ENCODE measurements around the gene SLC39A11. TPM values are rescaled to one million over a fixed set of nuclear protein-coding genes. Genes with fewer than 3 reads are reported as not detected.
A peak's percentile ranks its signal among the peaks of the same experiment; 100 is the strongest.

Gene SLC39A11
- total RNA-seq, 1 donor from 2014 or later = 5.5 TPM

DNA sequence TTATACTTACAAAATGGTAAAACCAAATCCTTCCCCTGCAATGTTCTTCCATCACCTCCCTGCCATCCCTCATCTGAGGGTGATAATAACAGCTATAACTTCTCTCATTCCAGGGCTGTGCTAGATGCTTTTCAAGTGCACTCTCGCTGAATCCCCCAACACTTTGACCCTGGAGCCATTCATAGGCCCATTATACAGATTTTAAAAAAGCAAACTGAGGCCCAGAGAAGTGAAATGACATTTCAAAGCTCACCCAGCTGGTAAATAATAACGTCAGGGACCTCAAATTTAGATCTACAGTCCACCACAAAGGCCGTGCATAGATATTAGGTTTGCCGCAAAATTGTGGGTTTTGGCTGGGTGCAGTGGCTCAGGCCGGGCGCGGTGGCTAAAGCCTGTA is 378.8 kb downstream of the SLC39A11 start:
- H3K9ac ChIP-seq = no peak overlapping the region
- DNase-seq (ENCODE audit: low spot score) = no peak
- no peaks in the 10 kb centered on the region for H3K4me1 ChIP-seq
- no peaks in the 10 kb centered on the region for H3K27me3 ChIP-seq
- Mint-ChIP-seq H3K4me1 (peaks cover 7% of the 10 kb centered on the region), H3K27ac (no peak overlapping the region), H3K4me3 (no peak overlapping the region), H3K9me3 (peaks cover 5% of the 10 kb centered on the region), H3K27me3 (ENCODE audit: insufficient read depth, low read depth) (no peaks in the 10 kb centered on the region), H3K36me3 (no peaks in the 10 kb centered on the region)
- H2AFZ ChIP-seq (replicated peaks) = no peak overlapping the region
- H3K36me3 ChIP-seq = no peaks in the 10 kb centered on the region
- TF ChIP-seq CTCF (IDR thresholded peaks at IDR 0.05) (no peak), EZH2 (IDR thresholded peaks at IDR 0.05) (no peak), EZH2phosphoT487 (IDR thresholded peaks at IDR 0.05) (no peak)
- H3K79me2 ChIP-seq (ENCODE audit: low read depth) = no peaks in the 10 kb centered on the region
- H3K4me2 ChIP-seq = no peak overlapping the region
- H3K9me3 ChIP-seq (ENCODE audit: low read depth) = no peaks in the 10 kb centered on the region
- no peak overlapping the region for H3K4me3 ChIP-seq
- H3K27ac ChIP-seq = no peak overlapping the region
- H4K20me1 ChIP-seq (ENCODE audit: low read depth) = no peaks in the 10 kb centered on the region
- H3F3A ChIP-seq (ENCODE audit: low read depth) = peaks cover 6% of the 10 kb centered on the region

- H3K36me3 Mint-ChIP-seq = no peaks in the 10 kb centered on the region
- DNase-seq (ENCODE audit: low spot score) = peak; percentile 21
- no peaks in the 10 kb centered on the region for H3K36me3 ChIP-seq
- H3K27me3 ChIP-seq = no peaks in the 10 kb centered on the region
- H3K4me2 ChIP-seq = no peak overlapping the region
- no peak overlapping the region for H3K27ac Mint-ChIP-seq
- no peak overlapping the region for H3K9ac ChIP-seq
- no peak for TF ChIP-seq EZH2 (IDR thresholded peaks at IDR 0.05)
- no peak for TF ChIP-seq EZH2phosphoT487 (IDR thresholded peaks at IDR 0.05)
- no peak for TF ChIP-seq CTCF (IDR thresholded peaks at IDR 0.05)
- H3K4me3 ChIP-seq = no peak overlapping the region
- H3K4me1 ChIP-seq = no peaks in the 10 kb centered on the region
- peaks cover 6% of the 10 kb centered on the region for H3F3A ChIP-seq (ENCODE audit: low read depth)
- H3K9me3 Mint-ChIP-seq = peaks cover 5% of the 10 kb centered on the region
- no peaks in the 10 kb centered on the region for H4K20me1 ChIP-seq (ENCODE audit: low read depth)
- no peak overlapping the region for H2AFZ ChIP-seq (replicated peaks)
- no peaks in the 10 kb centered on the region for H3K27me3 Mint-ChIP-seq (ENCODE audit: insufficient read depth, low read depth)
- H3K27ac ChIP-seq = peak overlapping the region; percentile 43
- H3K4me1 Mint-ChIP-seq = peaks cover 4% of the 10 kb centered on the region
- H3K9me3 ChIP-seq (ENCODE audit: low read depth) = no peaks in the 10 kb centered on the region
- no peaks in the 10 kb centered on the region for H3K79me2 ChIP-seq (ENCODE audit: low read depth)
- no peak overlapping the region for H3K4me3 Mint-ChIP-seq
Measured at GRCh38 chr17:72711521-72712310, 380.8 kb downstream of the SLC39A11 start.

- Histone ChIP-seq H3F3A (ENCODE audit: low read depth) (peaks cover 10% of the 10 kb centered on the region), H3K27me3 (no peaks in the 10 kb centered on the region), H3K9me3 (ENCODE audit: low read depth) (no peaks in the 10 kb centered on the region), H3K9ac (no peak overlapping the region), H3K4me2 (no peak overlapping the region), H2AFZ (replicated peaks) (no peak overlapping the region), H3K27ac (no peak overlapping the region), H3K4me3 (no peak overlapping the region), H4K20me1 (ENCODE audit: low read depth) (no peaks in the 10 kb centered on the region), H3K36me3 (no peaks in the 10 kb centered on the region), H3K4me1 (peaks cover 5% of the 10 kb centered on the region), H3K79me2 (ENCODE audit: low read depth) (no peaks in the 10 kb centered on the region)
- Mint-ChIP-seq H3K4me3 (no peak overlapping the region), H3K4me1 (no peaks in the 10 kb centered on the region), H3K27me3 (ENCODE audit: insufficient read depth, low read depth) (no peaks in the 10 kb centered on the region), H3K36me3 (no peaks in the 10 kb centered on the region), H3K27ac (no peak overlapping the region), H3K9me3 (peaks cover 5% of the 10 kb centered on the region)
- TF ChIP-seq EZH2 (IDR thresholded peaks at IDR 0.05) = no peak
- TF ChIP-seq CTCF (IDR thresholded peaks at IDR 0.05) = no peak
- no peak for TF ChIP-seq EZH2phosphoT487 (IDR thresholded peaks at IDR 0.05)
- DNase-seq (ENCODE audit: low spot score) = no peak
Measured at GRCh38 chr17:72710834-72711233, 381.7 kb downstream of the SLC39A11 start.
